Stimulated activated memory B cell treated with anti-CD40 and anti-IgM and Interleukin-4, amounts not matched to agents 10 μg/mL and 1 μg/mL and 100 μg/mL, for 72 hours (primary cell): Measurements from ENCODE around the gene HK2.

Source experiments
- ATAC-seq: fragments of 150-1000 bp; cut with Tn5 transposase; 2 replicates; pipeline ENCODE4 v1.10.0; 2021
- H3K27ac Mint-ChIP-seq: one replicate; pipeline ENCODE4 v1.8.0; 2022; ENCODE audit warnings: mild to moderate bottlenecking, mixed read lengths
- H3K27me3 Mint-ChIP-seq: one replicate; pipeline ENCODE4 v1.8.0; 2022; ENCODE audit warnings: mixed read lengths
- H3K36me3 Mint-ChIP-seq: one replicate; pipeline ENCODE4 v1.8.0; 2022; ENCODE audit warnings: mixed read lengths
- H3K4me1 Mint-ChIP-seq: one replicate; pipeline ENCODE4 v1.8.0; 2022; ENCODE audit warnings: mixed read lengths
- H3K4me3 Mint-ChIP-seq: one replicate; pipeline ENCODE4 v1.8.0; 2022; ENCODE audit warnings: mild to moderate bottlenecking, moderate library complexity, mixed read lengths
- H3K9me3 Mint-ChIP-seq: one replicate; pipeline ENCODE4 v1.8.0; 2022; ENCODE audit warnings: mixed read lengths

Gene HK2

DNA sequence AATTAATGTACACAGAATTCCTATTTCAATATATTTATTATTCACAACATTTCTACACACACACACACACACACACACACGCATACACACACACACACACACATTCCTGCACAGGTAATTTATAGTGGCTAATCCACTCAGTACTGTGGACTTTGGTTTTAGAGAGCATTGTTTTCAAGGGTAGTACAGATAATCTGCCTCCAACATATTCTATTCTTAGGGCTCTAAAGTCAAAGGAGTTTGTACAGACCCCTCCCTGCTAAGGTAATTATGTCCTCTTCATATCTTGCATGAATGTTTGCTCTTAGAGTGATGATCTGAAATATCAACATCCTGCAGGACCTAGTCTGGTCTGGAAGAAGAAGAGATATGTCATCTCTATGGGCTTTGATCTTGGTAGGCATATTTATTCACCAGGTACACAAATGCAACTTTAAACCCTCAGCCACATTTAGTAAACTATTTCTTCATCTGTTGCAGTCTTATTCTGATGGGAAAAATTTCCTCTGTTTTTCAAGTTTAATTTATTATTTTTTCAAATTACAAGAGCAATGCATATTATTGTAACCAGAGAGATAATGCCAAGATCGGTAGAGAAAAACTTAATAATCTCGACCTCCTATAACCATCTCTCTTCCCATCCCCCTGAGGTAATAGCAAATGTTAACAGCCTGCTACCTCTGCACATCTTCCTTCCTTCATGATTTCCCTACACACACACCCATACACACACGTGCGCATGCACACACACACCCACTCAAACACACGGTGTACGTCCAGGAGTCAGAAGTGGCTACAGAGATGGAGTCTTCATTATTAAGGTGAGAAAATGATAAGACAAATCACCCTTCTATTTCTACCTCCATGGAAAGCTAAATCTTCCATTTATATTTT, 106.2 kb downstream of the HK2 start:
- ATAC-seq, result no peak
- Mint-ChIP-seq H3K27ac (no peak overlapping the region), H3K9me3 (peaks cover 2% of the 10 kb centered on the region), H3K27me3 (peaks cover 8% of the 10 kb centered on the region), H3K4me3 (no peak overlapping the region), H3K4me1 (peaks cover 3% of the 10 kb centered on the region), H3K36me3 (peaks cover 15% of the 10 kb centered on the region)

DNA sequence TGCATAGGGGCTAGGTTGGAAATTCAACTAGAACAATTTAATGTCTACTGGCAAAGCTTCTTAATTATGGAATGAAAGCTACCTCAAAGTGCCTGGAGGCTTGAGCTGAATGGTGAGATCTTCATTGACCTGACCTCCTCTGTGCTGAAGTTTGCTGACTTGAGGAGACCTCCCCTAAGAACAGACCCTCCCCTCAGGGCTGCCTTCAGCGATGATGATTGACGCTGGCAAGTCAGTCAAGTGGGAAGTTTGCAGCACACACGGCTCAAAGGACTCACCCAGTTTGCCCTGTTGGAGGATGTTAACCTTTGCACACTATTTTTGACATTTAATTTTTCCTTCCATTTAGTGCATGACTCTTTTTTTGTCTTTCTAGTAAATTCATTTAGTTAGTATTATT, 107.4 kb downstream of the HK2 start:
- Mint-ChIP-seq H3K27ac (no peak overlapping the region), H3K36me3 (peaks cover 15% of the 10 kb centered on the region), H3K27me3 (peaks cover 8% of the 10 kb centered on the region), H3K9me3 (peaks cover 2% of the 10 kb centered on the region), H3K4me1 (peaks cover 12% of the 10 kb centered on the region), H3K4me3 (no peak overlapping the region)
- no peak for ATAC-seq

DNA sequence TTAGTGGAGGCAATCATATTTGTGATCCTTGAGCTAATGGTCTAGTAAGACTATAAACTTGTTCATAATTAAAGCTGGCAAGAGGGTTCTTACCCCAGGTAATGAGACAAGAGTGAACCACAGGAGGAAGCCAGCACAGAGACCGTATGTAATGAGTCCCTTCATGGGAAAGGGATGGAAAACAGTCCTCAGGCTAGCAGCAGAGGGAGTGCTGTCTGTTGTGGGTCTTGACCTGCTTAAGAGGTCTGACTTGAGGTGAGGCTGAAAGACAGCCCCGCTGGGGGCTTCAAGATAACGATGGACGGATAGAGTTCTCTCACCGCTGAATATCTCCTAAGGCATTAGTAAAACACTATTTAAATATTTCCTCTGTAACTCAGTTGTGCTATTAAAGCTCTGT, 108.3 kb downstream of the HK2 start:
- Mint-ChIP-seq H3K4me1 (peaks cover 12% of the 10 kb centered on the region), H3K9me3 (peaks cover 2% of the 10 kb centered on the region), H3K27ac (no peak overlapping the region), H3K36me3 (peaks cover 9% of the 10 kb centered on the region), H3K4me3 (no peak overlapping the region), H3K27me3 (peaks cover 8% of the 10 kb centered on the region)
- no peak for ATAC-seq
